ENCODE data around the gene QRICH2. TPM values are rescaled to one million over a fixed set of nuclear protein-coding genes. Genes with fewer than 3 reads are reported as not detected.

QRICH2 gene, protein sequence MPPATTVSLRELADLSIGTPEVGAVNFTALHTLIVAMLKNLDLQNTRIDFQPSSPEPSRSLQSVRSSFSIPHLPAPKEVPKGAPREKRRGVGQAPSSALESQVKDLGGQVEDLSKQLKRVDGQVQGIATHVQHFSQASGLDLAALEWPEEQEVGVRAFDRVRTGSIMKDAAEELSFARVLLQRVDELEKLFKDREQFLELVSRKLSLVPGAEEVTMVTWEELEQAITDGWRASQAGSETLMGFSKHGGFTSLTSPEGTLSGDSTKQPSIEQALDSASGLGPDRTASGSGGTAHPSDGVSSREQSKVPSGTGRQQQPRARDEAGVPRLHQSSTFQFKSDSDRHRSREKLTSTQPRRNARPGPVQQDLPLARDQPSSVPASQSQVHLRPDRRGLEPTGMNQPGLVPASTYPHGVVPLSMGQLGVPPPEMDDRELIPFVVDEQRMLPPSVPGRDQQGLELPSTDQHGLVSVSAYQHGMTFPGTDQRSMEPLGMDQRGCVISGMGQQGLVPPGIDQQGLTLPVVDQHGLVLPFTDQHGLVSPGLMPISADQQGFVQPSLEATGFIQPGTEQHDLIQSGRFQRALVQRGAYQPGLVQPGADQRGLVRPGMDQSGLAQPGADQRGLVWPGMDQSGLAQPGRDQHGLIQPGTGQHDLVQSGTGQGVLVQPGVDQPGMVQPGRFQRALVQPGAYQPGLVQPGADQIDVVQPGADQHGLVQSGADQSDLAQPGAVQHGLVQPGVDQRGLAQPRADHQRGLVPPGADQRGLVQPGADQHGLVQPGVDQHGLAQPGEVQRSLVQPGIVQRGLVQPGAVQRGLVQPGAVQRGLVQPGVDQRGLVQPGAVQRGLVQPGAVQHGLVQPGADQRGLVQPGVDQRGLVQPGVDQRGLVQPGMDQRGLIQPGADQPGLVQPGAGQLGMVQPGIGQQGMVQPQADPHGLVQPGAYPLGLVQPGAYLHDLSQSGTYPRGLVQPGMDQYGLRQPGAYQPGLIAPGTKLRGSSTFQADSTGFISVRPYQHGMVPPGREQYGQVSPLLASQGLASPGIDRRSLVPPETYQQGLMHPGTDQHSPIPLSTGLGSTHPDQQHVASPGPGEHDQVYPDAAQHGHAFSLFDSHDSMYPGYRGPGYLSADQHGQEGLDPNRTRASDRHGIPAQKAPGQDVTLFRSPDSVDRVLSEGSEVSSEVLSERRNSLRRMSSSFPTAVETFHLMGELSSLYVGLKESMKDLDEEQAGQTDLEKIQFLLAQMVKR (N-terminal part only)
- total RNA-seq (2.0 TPM), polyA plus RNA-seq (ENCODE audit: insufficient read depth, low read depth, low replicate concordance) (2.5 TPM)
- long read RNA-seq, donor 1: 0 reads
- long read RNA-seq, donor 2: 0 reads
- long read RNA-seq, donor 3: 0 reads
- long read RNA-seq, donor 4: 0 reads
- long read RNA-seq, donor 5: 0 reads
- long read RNA-seq, donor 6: 0 reads
- long read RNA-seq, donor 7, partial matches to known transcripts: 0 of 2 reads
- long read RNA-seq, donor 7, other reads (novel, unspliced or antisense): 2 of 2 reads
- long read RNA-seq, donor 8: 0 reads
- long read RNA-seq, donor 9: 0 reads
- long read RNA-seq, donor 10: 0 reads

DNA sequence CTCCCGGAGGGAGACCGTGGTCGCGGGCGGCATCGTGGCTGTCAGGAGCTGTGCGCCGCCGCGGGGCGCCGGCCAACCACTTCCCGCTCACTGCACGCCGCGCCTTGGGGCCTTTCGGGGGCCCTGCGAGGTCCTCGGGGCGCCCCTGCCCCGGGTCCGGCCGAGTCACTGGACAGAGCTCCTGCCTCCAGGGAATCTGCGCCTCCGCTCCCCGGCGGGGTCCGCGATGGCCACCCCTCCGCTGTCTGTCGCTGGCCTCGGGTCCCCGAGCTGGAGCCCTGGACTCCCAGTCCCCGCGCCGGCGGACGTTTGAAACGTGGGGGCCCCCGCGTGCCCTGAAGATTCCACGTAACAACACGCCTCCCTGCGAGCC is at the start of gene QRICH2:
Gene QRICH2, minus strand, starts transcription at position 311 of the 373 bp plus-strand sequence. Its CDS starts 278 bp downstream, at position 33.
- Histone ChIP-seq H3K27me3 (ENCODE audit: control insufficient read depth, insufficient read depth, low read length) (no peaks in the 10 kb centered on the region), H3K4me1 (ENCODE audit: control insufficient read depth in 2 of 3, insufficient read depth in 2 of 3, low read depth in 1 of 3, low read length in 3 of 3) (no peaks in the 10 kb centered on the region), H3K4me3 (ENCODE audit: low read length in 3 of 3) (no peak within 1 kb of the TSS), H3K9me3 (ENCODE audit: control insufficient read depth in 2 of 3, insufficient read depth in 1 of 3, low read length in 3 of 3) (no peaks in the 10 kb centered on the region), H3K36me3 (ENCODE audit: control insufficient read depth in 2 of 3, insufficient read depth in 3 of 3, low read length in 3 of 3) (peaks cover 0 to 8% (median 8%) of the 10 kb centered on the region in 3 donors), H3K27ac (ENCODE audit: low read depth in 2 of 2, low read length in 2 of 2) (no peak within 1 kb of the TSS), H3K9ac (ENCODE audit: low read length in 3 of 3) (no peak within 1 kb of the TSS)
- no peak for FAIRE-seq
- DNase-seq: peak in 1 of 5 donors; percentile 71
- intact Hi-C loops (cut with DNase I): loop anchor here (5.0 kb wide), 1 partner anchor 89 kb away; no protein-coding TSS in a partner anchor
- no peak for TF ChIP-seq CTCF (IDR thresholded peaks at IDR 0.05; ENCODE audit: borderline replicate concordance, extremely low read depth, insufficient read depth)

DNA sequence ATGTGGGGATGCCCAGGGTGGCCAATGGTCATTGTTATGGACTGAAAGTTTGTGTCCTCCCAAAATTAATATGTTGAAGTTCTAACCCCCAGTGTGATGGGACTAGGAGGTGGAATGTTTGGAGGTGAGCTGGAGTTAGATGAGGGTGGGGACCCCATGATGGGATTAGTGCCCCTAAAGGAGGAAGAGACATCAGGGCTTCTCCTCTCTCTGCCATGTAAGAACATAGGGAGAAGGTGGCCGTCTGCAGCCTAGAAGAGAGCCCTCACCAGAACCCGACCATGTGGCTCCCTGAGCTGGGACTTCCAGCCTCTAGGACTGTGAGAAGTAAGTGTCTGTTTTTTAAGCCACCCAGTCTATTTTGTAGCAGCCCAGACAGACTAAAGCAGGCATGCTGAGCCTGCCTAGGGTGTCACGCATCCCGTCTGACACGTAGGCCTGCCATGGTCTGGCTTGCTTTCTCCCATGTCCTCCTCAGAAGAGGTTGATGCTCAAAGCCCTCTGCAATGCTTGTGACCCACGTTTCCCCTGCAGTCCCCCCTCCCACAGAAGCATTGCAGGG is 49.6 kb upstream of the QRICH2 start:
- no peaks in the 10 kb centered on the region for H3K36me3 ChIP-seq (ENCODE audit: control insufficient read depth in 2 of 3, insufficient read depth in 3 of 3, low read length in 3 of 3)
- intact Hi-C loops (cut with DNase I): no loop called here
- no peak overlapping the region for H3K27ac ChIP-seq (ENCODE audit: low read depth in 2 of 2, low read length in 2 of 2)
- no peak overlapping the region for H3K9ac ChIP-seq (ENCODE audit: low read length in 3 of 3)
- peak in 1 of 5 donors; percentile 29 for DNase-seq
- no peak for FAIRE-seq
- H3K4me3 ChIP-seq (ENCODE audit: low read length in 3 of 3): no peak overlapping the region
- H3K4me1 ChIP-seq (ENCODE audit: control insufficient read depth in 2 of 3, insufficient read depth in 2 of 3, low read depth in 1 of 3, low read length in 3 of 3): peaks cover 0 to 8% (median 0%) of the 10 kb centered on the region in 3 donors
- H3K27me3 ChIP-seq (ENCODE audit: control insufficient read depth, insufficient read depth, low read length): no peaks in the 10 kb centered on the region
- no peaks in the 10 kb centered on the region for H3K9me3 ChIP-seq (ENCODE audit: control insufficient read depth in 2 of 3, insufficient read depth in 1 of 3, low read length in 3 of 3)
- TF ChIP-seq CTCF (IDR thresholded peaks at IDR 0.05; ENCODE audit: borderline replicate concordance, extremely low read depth, insufficient read depth): no peak

GRCh38 chr17:76356803-76357456 is 48.9 kb upstream of the QRICH2 start:
- intact Hi-C loops (cut with DNase I): no loop called here
- peaks cover 0 to 5% (median 0%) of the 10 kb centered on the region in 3 donors for H3K4me1 ChIP-seq (ENCODE audit: control insufficient read depth in 2 of 3, insufficient read depth in 2 of 3, low read depth in 1 of 3, low read length in 3 of 3)
- no peak overlapping the region for H3K27ac ChIP-seq (ENCODE audit: low read depth in 2 of 2, low read length in 2 of 2)
- no peak overlapping the region for H3K4me3 ChIP-seq (ENCODE audit: low read length in 3 of 3)
- no peaks in the 10 kb centered on the region for H3K27me3 ChIP-seq (ENCODE audit: control insufficient read depth, insufficient read depth, low read length)
- H3K36me3 ChIP-seq (ENCODE audit: control insufficient read depth in 2 of 3, insufficient read depth in 3 of 3, low read length in 3 of 3): no peaks in the 10 kb centered on the region
- no peaks in the 10 kb centered on the region for H3K9me3 ChIP-seq (ENCODE audit: control insufficient read depth in 2 of 3, insufficient read depth in 1 of 3, low read length in 3 of 3)
- FAIRE-seq: no peak
- no peak for TF ChIP-seq CTCF (IDR thresholded peaks at IDR 0.05; ENCODE audit: borderline replicate concordance, extremely low read depth, insufficient read depth)
- DNase-seq: no peak
- no peak overlapping the region for H3K9ac ChIP-seq (ENCODE audit: low read length in 3 of 3)
